Stomach (tissue), 9 donors: Measurements from ENCODE around the gene OR2T1. TPM values are rescaled to one million over a fixed set of nuclear protein-coding genes. Genes with fewer than 3 reads are reported as not detected.

Experiments
- DNase-seq, 2 donors: peaks; one replicate each; pipeline versions ENCODE4 v3.0.0 to v3.0.0-alpha.2; 2013 to 2019
- H3K27ac ChIP-seq, 5 donors: fragments of 200-600 bp in 4 of 5; sonication (generic) in 4 of 5; one replicate each; pipeline ENCODE4 v1.5.1; 2013 to 2019; ENCODE audit warnings: mild to moderate bottlenecking in 1 of 5, moderate library complexity in 1 of 5
- H3K27me3 ChIP-seq, 3 donors: fragments of 200-600 bp; sonication (generic); one replicate each; pipeline ENCODE4 v1.5.1; 2017 to 2019; ENCODE audit warnings: mixed run types in 1 of 3
- H3K36me3 ChIP-seq, 4 donors: fragments of 200-600 bp; sonication (generic); 1 replicate in 3 of 4; 2 replicates in 1 of 4; pipeline ENCODE4 v1.5.1; 2016 to 2019
- H3K4me1 ChIP-seq, 4 donors: fragments of 200-600 bp; sonication (generic); one replicate each; pipeline ENCODE4 v1.5.1; 2016 to 2019
- H3K4me3 ChIP-seq, 4 donors: fragments of 200-600 bp; sonication (generic) in 3 of 4; one replicate each; pipeline ENCODE4 v1.5.1; 2016 to 2019; ENCODE audit warnings: mild to moderate bottlenecking in 1 of 4
- H3K9me3 ChIP-seq, 4 donors: fragments of 200-600 bp; sonication (generic); one replicate each; pipeline ENCODE4 v1.5.1; 2016 to 2019
- EP300 ChIP-seq: sonication (generic); formaldehyde crosslinking; IDR thresholded peaks from one replicate; pipeline ENCODE4 v1.6.1; 2017; ENCODE audit warnings: antibody characterized with exemption
- POLR2A ChIP-seq, 4 donors: fragments of 450-650 bp; IDR thresholded peaks; one replicate each; pipeline ENCODE4 v1.6.1; 2016; ENCODE audit warnings: antibody characterized with exemption in 4 of 4, control low read depth in 2 of 4, mild to moderate bottlenecking in 1 of 4, moderate library complexity in 1 of 4
- POLR2AphosphoS5 ChIP-seq, 3 donors: sonication (generic); formaldehyde crosslinking; IDR thresholded peaks; one replicate each; pipeline ENCODE4 v1.6.1; 2016; ENCODE audit warnings: antibody characterized with exemption in 3 of 3
- WGBS, 5 donors: extraction: QIAGEN DNeasy Blood & Tissue Kit in 3 of 5; methylation state at CpG; one replicate each; pipeline versions ENCODE4 v1.1.5 to v1.1.7; 2013 to 2018; 5-methylcytosine and 5-hydroxymethylcytosine counted together
- intact Hi-C: fragments of 100-400 bp; cut with DNase I; formaldehyde crosslinking; loops from one replicate; pipeline ENCODE4 v1.15.1; 2023; ENCODE audit warnings: low total_unique reads
- polyA plus RNA-seq, 3 donors: library from polyadenylated mRNA; stranded (reverse); fragments of 200-250 nt; gene quantifications; one replicate each; pipeline ENCODE4 v1.2.3, GENCODE V29; 2013
- total RNA-seq, 5 donors: library from RNA; depleted of rRNA; stranded (reverse); fragments of >200 nt; gene quantifications; one replicate each; pipeline versions ENCODE4 v1.1.0 to v1.2.3, GENCODE V29; 2014 to 2016
- TF ChIP-seq, protein P1 (sequence below), 7 experiments: fragments of 450-650 bp in 4 of 7; fragments of 200-600 bp in 3 of 7; sonication (generic) in 3 of 7; IDR thresholded peaks; one replicate each; pipeline ENCODE4 v1.5.1; 2016 to 2019; ENCODE audit warnings: antibody characterized with exemption in 7 of 7, control low read depth in 2 of 7, mild to moderate bottlenecking in 1 of 7
- donor health status: healthy with polysubstance abuse.
- donor health status: Bipolar disorder and iron deficiency.
- donor health status: healthy.

The OR2T1 gene
- total and polyA plus RNA-seq, 8 donors, result not detected

DNA sequence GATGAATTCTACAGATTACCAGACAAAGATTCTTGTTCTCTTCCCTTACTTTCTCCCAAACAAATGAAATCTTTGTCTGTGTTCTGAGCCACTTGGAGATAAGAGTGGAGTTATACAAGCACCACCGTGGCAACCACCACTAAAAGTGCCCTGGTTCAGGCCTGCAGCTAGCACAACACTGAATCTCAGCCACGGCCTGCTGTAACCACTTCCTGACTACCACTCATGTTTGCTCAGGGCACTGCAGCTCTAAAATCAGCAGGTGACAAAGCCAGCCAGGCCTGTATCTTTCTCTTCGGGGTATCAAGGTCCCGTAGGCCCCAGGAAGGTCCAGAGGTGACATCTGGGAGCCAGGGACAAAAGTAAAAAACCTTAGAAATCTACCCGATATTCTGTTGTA, 30.5 kb upstream of the OR2T1 start:
- Histone ChIP-seq H3K27me3 (no peaks in the 10 kb centered on the region), H3K36me3 (no peaks in the 10 kb centered on the region), H3K4me1 (no peaks in the 10 kb centered on the region), H3K4me3 (no peak overlapping the region), H3K9me3 (peaks cover 0 to 4% (median 0%) of the 10 kb centered on the region in 4 donors), H3K27ac (no peak overlapping the region)
- intact Hi-C loops, result no loop called here
- DNase-seq, result no peak
- 48 to 79% (median 65%) methylated on average over 5 of the region's 5 CpGs for WGBS, 5 donors
- TF ChIP-seq EP300 (no peak), POLR2AphosphoS5 (IDR thresholded peaks at IDR 0.05) (no peak), POLR2A (IDR thresholded peaks at IDR 0.05) (no peak)
- TF ChIP-seq, protein P1, sequence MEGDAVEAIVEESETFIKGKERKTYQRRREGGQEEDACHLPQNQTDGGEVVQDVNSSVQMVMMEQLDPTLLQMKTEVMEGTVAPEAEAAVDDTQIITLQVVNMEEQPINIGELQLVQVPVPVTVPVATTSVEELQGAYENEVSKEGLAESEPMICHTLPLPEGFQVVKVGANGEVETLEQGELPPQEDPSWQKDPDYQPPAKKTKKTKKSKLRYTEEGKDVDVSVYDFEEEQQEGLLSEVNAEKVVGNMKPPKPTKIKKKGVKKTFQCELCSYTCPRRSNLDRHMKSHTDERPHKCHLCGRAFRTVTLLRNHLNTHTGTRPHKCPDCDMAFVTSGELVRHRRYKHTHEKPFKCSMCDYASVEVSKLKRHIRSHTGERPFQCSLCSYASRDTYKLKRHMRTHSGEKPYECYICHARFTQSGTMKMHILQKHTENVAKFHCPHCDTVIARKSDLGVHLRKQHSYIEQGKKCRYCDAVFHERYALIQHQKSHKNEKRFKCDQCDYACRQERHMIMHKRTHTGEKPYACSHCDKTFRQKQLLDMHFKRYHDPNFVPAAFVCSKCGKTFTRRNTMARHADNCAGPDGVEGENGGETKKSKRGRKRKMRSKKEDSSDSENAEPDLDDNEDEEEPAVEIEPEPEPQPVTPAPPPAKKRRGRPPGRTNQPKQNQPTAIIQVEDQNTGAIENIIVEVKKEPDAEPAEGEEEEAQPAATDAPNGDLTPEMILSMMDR (IDR thresholded peaks at IDR 0.05), result no peak

DNA sequence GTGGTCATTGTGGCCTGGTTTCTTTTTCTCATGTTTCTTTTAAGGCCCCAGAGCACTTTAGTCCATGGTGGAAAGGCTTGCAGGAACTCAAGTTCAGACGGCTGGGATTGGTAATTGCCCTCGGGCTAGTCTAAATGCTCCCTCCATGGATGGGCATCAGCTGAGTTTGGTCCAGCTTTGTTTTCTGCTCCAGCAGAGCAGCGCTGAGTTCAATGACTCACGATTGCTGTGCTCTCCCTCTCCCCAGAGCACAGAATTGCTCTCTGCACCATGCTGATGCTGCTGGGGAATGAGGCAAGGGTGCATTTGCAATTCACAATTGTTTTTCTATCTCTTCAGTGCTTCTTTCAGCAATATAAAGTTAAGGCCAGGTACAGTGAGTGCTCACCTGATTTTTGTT, 29.1 kb upstream of the OR2T1 start:
- Histone ChIP-seq H3K27ac (no peak overlapping the region), H3K36me3 (no peaks in the 10 kb centered on the region), H3K4me3 (no peak overlapping the region), H3K4me1 (no peaks in the 10 kb centered on the region), H3K9me3 (peaks cover 0 to 4% (median 0%) of the 10 kb centered on the region in 4 donors), H3K27me3 (no peaks in the 10 kb centered on the region)
- DNase-seq, result no peak
- 64 to 88% (median 83%) methylated on average over 4 of the region's 4 CpGs for WGBS, 5 donors
- TF ChIP-seq EP300 (no peak), POLR2A (IDR thresholded peaks at IDR 0.05) (no peak), POLR2AphosphoS5 (IDR thresholded peaks at IDR 0.05) (no peak)
- TF ChIP-seq, protein P1 (IDR thresholded peaks at IDR 0.05), result no peak
- intact Hi-C loops, result no loop called here

DNA sequence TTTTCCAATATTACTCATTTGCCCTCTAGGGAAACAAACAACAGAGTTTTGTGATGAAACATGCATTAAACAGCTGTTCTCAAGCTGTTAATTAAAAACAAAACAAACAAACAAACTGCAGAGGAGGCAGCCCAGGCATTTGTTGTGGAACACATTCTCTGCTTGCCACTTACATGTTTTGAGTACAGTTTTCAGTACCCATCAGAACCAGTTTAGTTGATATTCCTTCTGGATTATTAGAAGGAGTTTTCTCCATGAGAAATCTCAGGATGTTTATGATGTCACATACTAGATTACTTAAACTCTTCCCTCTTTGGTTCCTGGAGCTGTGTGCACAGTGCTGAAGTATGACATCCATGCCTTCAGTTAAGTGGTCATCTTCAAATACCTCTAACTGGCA, 27.4 kb upstream of the OR2T1 start, which contains the start of gene OR2T6:
Gene OR2T6 (plus strand): TSS at position 301 of the 400 bp plus-strand sequence. CDS start 11,863 bp downstream, outside the sequence.
- H3K4me1 ChIP-seq, result no peaks in the 10 kb centered on the region
- H3K9me3 ChIP-seq, result peaks cover 0 to 4% (median 0%) of the 10 kb centered on the region in 4 donors
- no peak within 1 kb of the TSS for H3K4me3 ChIP-seq
- intact Hi-C loops, result no loop called here
- H3K27ac ChIP-seq, result no peak within 1 kb of the TSS
- H3K36me3 ChIP-seq, result no peaks in the 10 kb centered on the region
- TF ChIP-seq EP300, result no peak
- no peaks in the 10 kb centered on the region for H3K27me3 ChIP-seq
- no peak for DNase-seq

DNA sequence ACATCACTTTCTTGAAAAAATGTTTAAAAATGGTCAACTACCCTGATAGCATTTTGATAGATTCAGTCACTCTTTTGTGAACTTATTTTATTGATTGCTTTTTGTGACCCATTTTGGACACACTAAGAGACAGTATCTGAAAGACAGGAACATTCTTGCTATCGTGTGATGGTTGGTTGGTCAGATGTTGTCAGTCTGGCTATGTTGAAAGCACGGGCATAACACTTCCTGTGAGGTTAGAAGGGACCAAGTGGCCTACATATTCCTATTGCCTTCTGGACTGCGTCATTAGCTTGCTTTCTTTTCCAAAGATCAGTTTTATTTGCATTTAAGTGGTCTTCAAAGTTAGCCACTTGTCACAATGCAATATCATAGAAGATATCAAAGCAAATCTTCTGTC, 25.9 kb upstream of the OR2T1 start:
- H3K4me1 ChIP-seq, result no peaks in the 10 kb centered on the region
- no peaks in the 10 kb centered on the region for H3K36me3 ChIP-seq
- no peak overlapping the region for H3K27ac ChIP-seq
- TF ChIP-seq EP300, result no peak
- TF ChIP-seq POLR2AphosphoS5 (IDR thresholded peaks at IDR 0.05), result no peak
- TF ChIP-seq POLR2A (IDR thresholded peaks at IDR 0.05), result no peak
- TF ChIP-seq, protein P1 (IDR thresholded peaks at IDR 0.05), result no peak
- peaks cover 0 to 4% (median 0%) of the 10 kb centered on the region in 4 donors for H3K9me3 ChIP-seq
- WGBS, 5 donors, result 48 to 66% (median 60%) methylated on average over 3 of the region's 3 CpGs
- intact Hi-C loops, result no loop called here
- no peak for DNase-seq
- H3K27me3 ChIP-seq, result no peaks in the 10 kb centered on the region
- H3K4me3 ChIP-seq, result no peak overlapping the region

DNA sequence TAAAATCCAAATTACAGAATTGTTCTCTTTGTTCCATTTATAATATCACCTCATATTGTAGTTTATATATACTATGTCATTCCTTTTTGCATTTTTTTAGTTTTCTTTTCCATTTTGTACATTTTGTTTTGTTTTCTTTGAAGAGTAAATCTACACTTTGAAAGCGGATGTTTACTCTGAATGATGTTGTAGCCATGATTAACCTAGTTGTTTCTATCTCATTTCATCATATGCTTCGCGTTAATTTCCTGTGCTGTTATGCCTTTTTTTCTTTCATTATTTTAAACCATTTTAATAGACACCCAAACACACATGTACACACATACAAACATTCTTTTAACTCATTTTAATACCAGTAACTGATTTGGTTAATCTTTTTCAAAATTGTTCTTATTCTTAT, 22.0 kb upstream of the OR2T1 start:
- Histone ChIP-seq H3K27ac (no peak overlapping the region), H3K4me3 (no peak overlapping the region), H3K27me3 (no peaks in the 10 kb centered on the region), H3K9me3 (no peaks in the 10 kb centered on the region), H3K4me1 (no peaks in the 10 kb centered on the region), H3K36me3 (no peaks in the 10 kb centered on the region)
- WGBS, 5 donors, result 83 to 88% (median 87%) methylated on average over 3 of the region's 3 CpGs
- intact Hi-C loops, result no loop called here
- no peak for TF ChIP-seq EP300
- TF ChIP-seq POLR2AphosphoS5 (IDR thresholded peaks at IDR 0.05), result no peak
- no peak for TF ChIP-seq POLR2A (IDR thresholded peaks at IDR 0.05)
- TF ChIP-seq, protein P1 (IDR thresholded peaks at IDR 0.05), result no peak
- no peak for DNase-seq
